ENCODE measurements around the gene CDCA5. TPM values are rescaled to one million over a fixed set of nuclear protein-coding genes. Genes with fewer than 3 reads are reported as not detected.

Gene CDCA5
- total RNA-seq, 1 experiment from 2014 or later, result 73.4 TPM

- Histone ChIP-seq H3K9ac (ENCODE audit: low read length) (no peak overlapping the region), H3K9me2 (replicated peaks; ENCODE audit: low read length) (no peaks in the 10 kb centered on the region)
Measured at GRCh38 chr11:65034423-65034822, 49.4 kb downstream of the CDCA5 start.

GRCh38 chr11:65032216-65032615 is 51.6 kb downstream of the CDCA5 start:
- Histone ChIP-seq H3K27ac (ENCODE audit: low read length) (no peak overlapping the region), H3K9me3 (ENCODE audit: low read length) (no peaks in the 10 kb centered on the region), H3K4me2 (ENCODE audit: low read length) (no peak overlapping the region), H3K4me3 (ENCODE audit: low read length) (no peak overlapping the region), H3K27me3 (ENCODE audit: low read length) (no peaks in the 10 kb centered on the region), H2AFZ (ENCODE audit: low read length) (no peak overlapping the region), H3K9ac (ENCODE audit: low read length) (no peak overlapping the region), H4K20me1 (ENCODE audit: low read length) (no peaks in the 10 kb centered on the region), H3F3A (ENCODE audit: low read length, unreplicated experiment) (no peaks in the 10 kb centered on the region), H3K9me2 (replicated peaks; ENCODE audit: low read length) (no peaks in the 10 kb centered on the region), H3K36me3 (ENCODE audit: low read depth, low read length) (no peaks in the 10 kb centered on the region; the same call in 1 of the 2 replicates), H3K79me2 (ENCODE audit: low read length) (no peaks in the 10 kb centered on the region), H3K4me1 (ENCODE audit: insufficient read depth, low read length) (peaks cover 10% of the 10 kb centered on the region)
- TF ChIP-seq EZH2phosphoT487 (IDR thresholded peaks at IDR 0.05; ENCODE audit: borderline replicate concordance, low read length) (no peak), EZH2 (IDR thresholded peaks at IDR 0.05; ENCODE audit: low read length, unreplicated experiment) (no peak), CTCF (conservative IDR thresholded peaks at IDR 0.05; ENCODE audit: low read depth, low read length) (no peak)
- ChIA-PET POLR2A (ENCODE audit: unreplicated experiment) (no interaction called here), CTCF (no interaction called here)
- intact Hi-C loops (cut with micrococcal nuclease), result no loop called here
- BruUV-seq (replicated peaks), result no TSS peak
- DNase-seq (no peak), ATAC-seq (no peak)

More at GRCh38 chr11:65034423-65034822, 49.4 kb downstream of the CDCA5 start:
- ATAC-seq, result no peak
- Histone ChIP-seq H3K4me3 (ENCODE audit: low read length) (no peak overlapping the region), H3K9me3 (ENCODE audit: low read length) (no peaks in the 10 kb centered on the region), H3K79me2 (ENCODE audit: low read length) (no peaks in the 10 kb centered on the region), H4K20me1 (ENCODE audit: low read length) (no peaks in the 10 kb centered on the region), H3K36me3 (ENCODE audit: low read depth, low read length) (no peaks in the 10 kb centered on the region; the same call in 1 of the 2 replicates), H3K27me3 (ENCODE audit: low read length) (no peaks in the 10 kb centered on the region), H2AFZ (ENCODE audit: low read length) (no peak overlapping the region), H3K4me1 (ENCODE audit: insufficient read depth, low read length) (no peaks in the 10 kb centered on the region), H3K27ac (ENCODE audit: low read length) (no peak overlapping the region), H3F3A (ENCODE audit: low read length, unreplicated experiment) (no peaks in the 10 kb centered on the region), H3K4me2 (ENCODE audit: low read length) (no peak overlapping the region)
- intact Hi-C loops (cut with micrococcal nuclease), result no loop called here
- DNase-seq, result no peak
- no TSS peak for BruUV-seq (replicated peaks)
- TF ChIP-seq CTCF (conservative IDR thresholded peaks at IDR 0.05; ENCODE audit: low read depth, low read length) (no peak), EZH2phosphoT487 (IDR thresholded peaks at IDR 0.05; ENCODE audit: borderline replicate concordance, low read length) (no peak), EZH2 (IDR thresholded peaks at IDR 0.05; ENCODE audit: low read length, unreplicated experiment) (no peak)
- POLR2A ChIA-PET (ENCODE audit: unreplicated experiment), result no interaction called here
- CTCF ChIA-PET, result no interaction called here

Small RNA genes lying within 50 kb of the gene (microRNA-seq; reads per million reads assigned to microRNA genes)
- 1.0 reads per million for gene MIR6751 (ENCODE audit: unreplicated experiment)

Other genes starting within 250 kb of the CDCA5 start
- gene CDC42BPG, start 239.4 kb downstream of the CDCA5 start, total RNA-seq (2014; rRNA removed), result 14.5 and 30.5 TPM in 2 replicates
- gene EHD1, start 205.4 kb downstream of the CDCA5 start, total RNA-seq (2014; rRNA removed), result 340 and 370 TPM in 2 replicates
- gene ATG2A, start 166.8 kb downstream of the CDCA5 start, total RNA-seq (2014; rRNA removed), result 45.6 and 51.4 TPM in 2 replicates
- gene PPP2R5B, start 159.4 kb downstream of the CDCA5 start, total RNA-seq (2014; rRNA removed), result 24.9 and 31.3 TPM in 2 replicates
- gene GPHA2, start 148.1 kb downstream of the CDCA5 start, total RNA-seq (2014; rRNA removed), result not detected in 2 replicates
- gene MAJIN, start 111.9 kb downstream of the CDCA5 start, total RNA-seq (2014; rRNA removed), result not detected in 2 replicates
- gene BATF2, start 87.1 kb downstream of the CDCA5 start, total RNA-seq (2014; rRNA removed), result 0.52 TPM in 1 of 2 replicates, not detected in the other
- gene ARL2, start 69.9 kb downstream of the CDCA5 start, total RNA-seq (2014; rRNA removed), result 86.0 and 107 TPM in 2 replicates
- gene SNX15, start 56.6 kb downstream of the CDCA5 start, total RNA-seq (2014; rRNA removed), result 15.1 and 40.4 TPM in 2 replicates
- 61.0 and 82.0 TPM in 2 replicates for gene SAC3D1, start 42.8 kb downstream of the CDCA5 start, total RNA-seq (2014; rRNA removed)
- 0.47 TPM in 1 of 2 replicates, not detected in the other for gene NAALADL1, start 25.5 kb downstream of the CDCA5 start, total RNA-seq (2014; rRNA removed)
- gene ZFPL1, start 182 bp upstream of the CDCA5 start, total RNA-seq (2014; rRNA removed), result 98.7 and 103 TPM in 2 replicates
- 414 and 743 TPM in 2 replicates for gene VPS51, start 12.2 kb upstream of the CDCA5 start, total RNA-seq (2014; rRNA removed)
- 38.4 and 44.2 TPM in 2 replicates for gene TM7SF2, start 27.8 kb upstream of the CDCA5 start, total RNA-seq (2014; rRNA removed)
- gene ZNHIT2, start 33.7 kb upstream of the CDCA5 start, total RNA-seq (2014; rRNA removed), result 48.2 and 59.0 TPM in 2 replicates
- 1,119 and 1,157 TPM in 2 replicates for gene FAU, start 38.1 kb upstream of the CDCA5 start, total RNA-seq (2014; rRNA removed)
- gene MRPL49, start 38.3 kb upstream of the CDCA5 start, total RNA-seq (2014; rRNA removed), result 163 and 183 TPM in 2 replicates
- 22.3 and 33.2 TPM in 2 replicates for gene SYVN1, start 50.5 kb upstream of the CDCA5 start, total RNA-seq (2014; rRNA removed)
- gene SPDYC, start 86.2 kb upstream of the CDCA5 start, total RNA-seq (2014; rRNA removed), result not detected in 2 replicates
- 307 and 407 TPM in 2 replicates for gene CAPN1, start 97.9 kb upstream of the CDCA5 start, total RNA-seq (2014; rRNA removed)
- gene POLA2, start 177.9 kb upstream of the CDCA5 start, total RNA-seq (2014; rRNA removed), result 29.0 and 39.7 TPM in 2 replicates
- gene CDC42EP2, start 230.8 kb upstream of the CDCA5 start, total RNA-seq (2014; rRNA removed), result 16.6 and 25.7 TPM in 2 replicates
- 45.8 and 63.1 TPM in 2 replicates for gene DPF2, start 249.8 kb upstream of the CDCA5 start, total RNA-seq (2014; rRNA removed)